Neural cell (in vitro differentiated cells): ENCODE measurements around the gene TMSB4X.

Source experiments
- CTCF ChIP-seq: fragments of 450-650 bp; IDR thresholded peaks from 2 replicates; pipeline ENCODE4 v1.5.1; 2014; ENCODE audit warnings: antibody characterized with exemption, mild to moderate bottlenecking, moderate library complexity; ENCODE audit not compliant: poor library complexity, severe bottlenecking
- MXI1 ChIP-seq: fragments of 450-650 bp; conservative IDR thresholded peaks from 2 replicates; pipeline ENCODE4 v1.6.1; 2014; ENCODE audit warnings: antibody characterized with exemption, mild to moderate bottlenecking; ENCODE audit not compliant: poor library complexity, severe bottlenecking
- POLR2AphosphoS5 ChIP-seq: IDR thresholded peaks from 2 replicates; pipeline ENCODE4 v1.6.1; 2012
- TAF1 ChIP-seq: IDR thresholded peaks from 2 replicates; pipeline ENCODE4 v1.6.1; 2012; ENCODE audit warnings: low read depth

- TF ChIP-seq CTCF (no peak), MXI1 (no peak), POLR2AphosphoS5 (no peak), TAF1 (no peak)
Observed at GRCh38 chrX:12977761-12978204, 2.9 kb downstream of the TMSB4X start.
